BLaER1 treated with 17β-estradiol and CSF1 and Interleukin-3, amounts not matched to agents 10 nM and 100 nM (cell line): ENCODE measurements around the gene ZNF594.
"Not testable (repeated sequence)": the region's sequence is repeated elsewhere in the genome, so short reads cannot be mapped to it uniquely, and the experiment has no call there.

ENCODE experiments used
- H3K27ac ChIP-seq, 11 experiments: shearing (Covaris generic); formaldehyde crosslinking; 2 replicates each; pipeline ENCODE4 v1.8.1; 2022
- H3K27me3 ChIP-seq, 11 experiments: shearing (Covaris generic); formaldehyde crosslinking; 2 replicates each; pipeline ENCODE4 v1.8.1; 2022
- H3K36me3 ChIP-seq, 11 experiments: shearing (Covaris generic); formaldehyde crosslinking; 2 replicates each; pipeline ENCODE4 v1.8.1; 2022
- H3K4me1 ChIP-seq, 10 experiments: shearing (Covaris generic); formaldehyde crosslinking; 2 replicates each; pipeline ENCODE4 v1.8.1; 2022
- H3K4me2 ChIP-seq, 11 experiments: shearing (Covaris generic); formaldehyde crosslinking; 2 replicates each; pipeline ENCODE4 v1.8.1; 2022
- H3K4me3 ChIP-seq, 10 experiments: shearing (Covaris generic); formaldehyde crosslinking; 2 replicates each; pipeline ENCODE4 v1.8.1; 2022
- H3K9ac ChIP-seq, 11 experiments: shearing (Covaris generic); formaldehyde crosslinking; 2 replicates each; pipeline ENCODE4 v1.8.1; 2022
- H3K9me3 ChIP-seq, 11 experiments: shearing (Covaris generic); formaldehyde crosslinking; replicated peaks in 1 of 11; 2 replicates each; pipeline ENCODE4 v1.8.1; 2022
- H4K20me1 ChIP-seq, 11 experiments: shearing (Covaris generic); formaldehyde crosslinking; 2 replicates each; pipeline ENCODE4 v1.8.1; 2022
- Cebpa-rat ChIP-seq, 11 experiments: shearing (Covaris generic); IDR thresholded peaks; 2 replicates each; pipeline ENCODE4 v1.8.1; 2022

The ZNF594 gene

DNA sequence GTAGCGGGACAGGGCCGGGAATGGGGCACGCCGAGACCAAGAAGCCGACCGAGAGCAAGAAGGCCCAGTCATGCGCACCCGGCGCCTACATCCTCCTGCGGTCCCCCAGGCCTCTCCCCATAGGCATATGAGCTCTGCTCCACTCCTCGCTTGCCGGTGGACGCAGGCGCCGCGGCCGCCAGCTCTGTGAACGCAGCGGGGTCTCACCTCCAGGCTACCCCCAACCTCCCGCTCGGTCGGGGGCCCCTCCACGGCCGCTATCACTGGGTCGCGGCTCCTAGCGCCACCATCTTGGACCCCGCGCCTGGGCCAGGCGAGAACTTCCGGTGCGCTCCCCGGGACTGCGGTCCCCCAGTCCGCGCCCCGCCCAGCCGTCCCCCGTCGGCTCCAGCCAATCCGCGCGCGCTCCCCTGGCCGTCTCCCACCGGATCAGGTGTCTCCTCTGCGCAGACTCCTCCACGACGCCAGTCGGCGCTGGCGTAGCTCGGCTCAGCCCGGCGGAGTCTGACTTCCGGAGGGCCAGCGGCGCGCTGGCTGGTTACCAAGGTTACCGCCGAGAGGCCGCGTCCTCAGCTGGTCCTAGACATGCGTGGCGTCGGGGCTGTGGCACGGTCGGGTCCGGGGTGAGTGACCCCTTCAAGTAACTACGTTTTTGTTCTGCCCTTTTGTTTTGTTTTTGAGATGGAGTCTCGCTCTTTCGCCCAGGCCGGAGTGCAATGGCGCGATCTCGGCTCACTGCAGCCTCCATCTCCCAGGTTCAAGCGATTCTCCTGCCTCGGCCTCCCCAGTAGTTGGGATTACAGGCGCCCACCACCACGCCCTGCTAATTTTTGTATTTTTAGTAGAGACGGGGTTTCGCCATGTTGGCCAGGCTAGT is at the start of gene ZNF594:
Gene ZNF594, minus strand, starts transcription at position 328 of the 877 bp plus-strand sequence. CDS start 7,612 bp downstream, outside the sequence.
- H3K27me3 ChIP-seq = peaks cover 0 to 13% (median 10%) of the 10 kb centered on the region in 11 experiments; a peak in 10 of 22 replicates
- peaks cover 0 to 18% (median 9%) of the 10 kb centered on the region in 10 experiments; a peak in 15 of 20 replicates for H3K4me1 ChIP-seq
- no peak for TF ChIP-seq Cebpa-rat (IDR thresholded peaks at IDR 0.05)
- H3K9me3 ChIP-seq = peaks cover 52 to 59% (median 56%) of the 10 kb centered on the region in 11 experiments
- peak within 1 kb of the TSS; percentile 69 to 85 (median 73) for H3K4me3 ChIP-seq
- no peaks in the 10 kb centered on the region for H4K20me1 ChIP-seq
- H3K4me2 ChIP-seq = peak within 1 kb of the TSS; percentile 71 to 90 (median 81)
- H3K36me3 ChIP-seq = peaks cover 26 to 39% (median 35%) of the 10 kb centered on the region in 11 experiments
- peak within 1 kb of the TSS; percentile 81 to 93 (median 87) for H3K27ac ChIP-seq
- H3K9ac ChIP-seq = peak within 1 kb of the TSS; percentile 81 to 89 (median 85)

DNA sequence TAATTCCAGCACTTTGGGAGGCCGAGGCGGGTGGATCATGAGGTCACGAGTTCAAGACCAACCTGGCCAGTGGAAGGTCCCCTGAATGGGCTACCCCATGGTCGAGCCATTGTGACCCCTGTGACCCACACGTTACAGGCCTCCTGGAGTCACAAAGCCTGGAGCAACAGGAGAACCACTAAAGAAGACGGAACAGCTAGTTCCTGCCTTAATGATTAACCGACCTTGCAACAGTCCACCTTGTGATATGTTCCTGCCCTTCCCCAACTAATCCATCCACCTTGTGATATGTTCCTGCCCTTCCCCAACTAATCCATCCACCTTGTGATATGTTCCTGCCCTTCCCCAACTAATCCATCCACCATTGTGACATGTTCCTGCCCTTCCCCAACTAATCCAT is 48.1 kb upstream of the ZNF594 start:
- not testable (repeated sequence) for H3K27me3 ChIP-seq, H3K36me3 ChIP-seq, H3K9me3 ChIP-seq, H3K4me2 ChIP-seq, H4K20me1 ChIP-seq, H3K9ac ChIP-seq, H3K27ac ChIP-seq, H3K4me3 ChIP-seq
- H3K4me1 ChIP-seq = peaks cover 29 to 51% (median 44%) of the 10 kb centered on the region in 10 experiments

DNA sequence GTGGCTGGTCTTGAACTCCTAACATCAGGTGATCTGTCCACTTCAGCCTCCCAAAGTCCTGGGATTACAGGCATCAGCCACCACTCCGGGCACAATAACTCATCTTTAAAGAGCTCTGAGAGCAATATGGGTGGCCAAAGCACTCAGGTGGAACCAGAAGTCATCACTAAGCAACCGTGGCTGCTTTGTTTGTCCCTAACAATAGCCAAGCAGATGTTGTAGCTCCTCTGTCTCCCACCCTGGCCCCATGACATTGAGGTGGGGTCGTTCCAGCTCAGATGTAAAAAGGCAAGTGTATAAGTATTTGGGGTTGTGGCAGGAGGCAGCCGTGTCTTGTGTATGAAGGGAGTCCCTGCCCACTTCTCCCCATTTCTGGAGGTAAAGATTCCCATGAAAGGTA is 46.7 kb upstream of the ZNF594 start:
- H4K20me1 ChIP-seq = no peaks in the 10 kb centered on the region
- H3K36me3 ChIP-seq = no peaks in the 10 kb centered on the region
- peaks cover 44 to 65% (median 54%) of the 10 kb centered on the region in 10 experiments for H3K4me1 ChIP-seq
- peaks cover 0 to 9% (median 0%) of the 10 kb centered on the region in 11 experiments; a peak in 2 of 22 replicates for H3K9me3 ChIP-seq
- H3K27ac ChIP-seq = no peak overlapping the region
- H3K4me3 ChIP-seq = no peak overlapping the region
- no peak for TF ChIP-seq Cebpa-rat (IDR thresholded peaks at IDR 0.05)
- H3K9ac ChIP-seq = no peak overlapping the region
- no peaks in the 10 kb centered on the region for H3K27me3 ChIP-seq
- peak overlapping the region in 3 of 11 experiments; percentile 10 to 26 (median 18); a peak in 1 of 22 replicates for H3K4me2 ChIP-seq

DNA sequence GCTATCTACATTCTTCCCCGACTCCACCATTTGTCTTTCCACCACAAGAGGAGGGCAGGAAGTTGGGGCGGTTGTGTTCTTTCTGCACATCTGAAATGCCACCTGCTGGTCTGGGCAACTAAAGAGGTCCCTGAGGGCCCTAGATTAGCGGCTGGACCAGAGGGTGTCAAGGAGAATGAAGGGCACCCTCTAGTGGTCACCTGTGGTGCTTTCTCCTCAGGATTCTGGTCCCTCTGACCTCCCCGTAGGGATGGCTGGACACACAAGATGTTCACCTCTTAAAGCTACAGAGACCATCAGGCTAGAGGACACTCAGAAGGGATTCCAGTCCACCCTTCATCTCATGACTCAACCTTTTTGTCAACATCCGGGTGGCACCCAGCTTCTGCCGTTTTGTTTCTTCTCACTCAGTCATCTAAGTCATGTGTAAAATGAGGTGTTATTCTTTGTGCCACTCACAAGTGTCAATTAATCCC is 45.9 kb upstream of the ZNF594 start:
- Histone ChIP-seq H3K4me3 (no peak overlapping the region), H3K27me3 (no peaks in the 10 kb centered on the region), H3K36me3 (no peaks in the 10 kb centered on the region), H3K4me1 (peaks cover 43 to 64% (median 54%) of the 10 kb centered on the region in 10 experiments), H4K20me1 (no peaks in the 10 kb centered on the region; a peak in 1 of 22 replicates), H3K27ac (peak overlapping the region in 1 of 11 experiments; percentile 12; a peak in 2 of 22 replicates), H3K9ac (no peak overlapping the region), H3K9me3 (peaks cover 0 to 9% (median 0%) of the 10 kb centered on the region in 11 experiments; a peak in 2 of 22 replicates), H3K4me2 (peak overlapping the region; percentile 10 to 65 (median 45))
- TF ChIP-seq Cebpa-rat (IDR thresholded peaks at IDR 0.05) = no peak

DNA sequence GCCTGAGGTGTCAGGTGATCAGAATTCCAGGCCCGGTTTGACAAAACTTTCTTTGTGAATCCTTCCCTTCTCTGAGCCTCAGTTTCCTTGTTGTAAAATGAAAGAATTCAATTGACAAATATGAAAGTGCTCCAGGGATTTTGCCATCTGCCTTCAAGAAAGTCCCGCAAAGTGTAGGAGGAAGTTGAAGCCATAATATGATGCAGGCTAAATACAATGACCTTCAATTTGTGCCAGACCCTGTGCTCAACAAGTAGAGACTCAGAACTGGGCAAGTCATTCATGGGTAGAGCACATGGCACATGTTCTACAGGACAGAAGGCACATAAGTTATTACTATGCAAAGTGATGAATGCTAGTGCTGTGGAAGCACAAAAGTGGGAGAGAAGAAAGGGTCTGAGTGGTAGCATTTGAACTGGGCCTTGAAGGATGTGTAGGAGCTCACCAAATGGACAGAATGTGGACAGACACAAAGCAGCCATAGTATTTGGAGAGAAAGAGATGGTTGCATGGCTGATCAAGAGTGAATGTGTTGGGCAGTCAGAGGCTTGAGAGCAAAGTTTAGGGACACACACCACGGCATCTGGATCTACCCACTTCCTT is 45.4 kb upstream of the ZNF594 start:
- H3K9me3 ChIP-seq = peaks cover 0 to 9% (median 0%) of the 10 kb centered on the region in 11 experiments; a peak in 2 of 22 replicates
- no peaks in the 10 kb centered on the region for H3K36me3 ChIP-seq
- H3K9ac ChIP-seq = no peak overlapping the region
- no peaks in the 10 kb centered on the region for H3K27me3 ChIP-seq
- no peak for TF ChIP-seq Cebpa-rat (IDR thresholded peaks at IDR 0.05)
- no peak overlapping the region for H3K4me3 ChIP-seq
- H3K27ac ChIP-seq = peak overlapping the region in 2 of 11 experiments; percentile 12 to 15; a peak in 4 of 22 replicates
- H3K4me2 ChIP-seq = peak overlapping the region; percentile 10 to 65 (median 45)
- H3K4me1 ChIP-seq = peaks cover 37 to 64% (median 56%) of the 10 kb centered on the region in 10 experiments
- H4K20me1 ChIP-seq = no peaks in the 10 kb centered on the region; a peak in 1 of 22 replicates

DNA sequence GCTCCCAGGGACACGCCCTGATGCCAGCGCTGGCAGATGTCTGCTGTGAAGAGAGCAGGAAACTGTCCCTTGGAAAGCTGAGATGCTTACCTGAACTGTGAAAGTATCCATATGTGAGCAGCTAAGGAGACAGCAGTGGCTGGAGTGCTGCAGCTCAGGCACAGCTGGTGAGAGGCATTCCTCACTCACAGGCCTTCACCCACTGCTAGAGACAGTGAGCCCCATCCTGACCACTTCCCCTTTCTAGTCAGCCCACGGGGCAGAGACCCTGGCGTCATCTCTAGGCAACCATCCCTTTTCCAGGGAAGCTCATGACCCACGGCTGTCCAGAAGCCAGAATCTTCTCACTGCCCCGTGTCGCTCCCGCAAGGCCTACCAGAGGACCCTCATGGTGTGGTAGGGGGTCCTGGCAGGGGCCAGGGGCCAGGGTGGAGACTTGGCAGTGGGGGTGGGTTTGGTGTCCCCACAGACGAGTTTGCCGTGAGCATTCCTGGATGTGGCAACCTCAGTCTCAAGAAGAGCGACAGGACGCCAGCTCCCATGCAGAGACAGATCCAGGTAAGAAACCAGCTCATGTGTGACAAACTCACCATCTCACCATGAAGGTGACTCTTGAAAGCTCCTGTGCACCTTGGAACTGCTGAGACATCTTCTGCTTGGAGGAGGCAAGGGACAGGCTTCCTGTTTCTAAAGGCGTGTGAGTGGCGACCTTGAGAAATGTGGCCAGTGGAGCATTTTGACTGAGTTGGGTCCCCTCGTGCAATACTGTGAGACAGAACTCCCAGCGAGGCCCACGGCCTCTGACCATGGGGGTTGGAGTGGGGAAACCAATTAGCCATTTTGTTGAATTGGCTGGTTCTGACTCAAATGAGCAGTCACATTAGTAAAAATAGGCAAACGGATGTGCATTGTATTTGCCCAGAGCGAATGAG is 43.2 kb upstream of the ZNF594 start, which contains the start of gene SCIMP:
Gene SCIMP, minus strand, starts transcription at position 216 of the 932 bp plus-strand sequence. Its CDS starts 105 bp downstream, at position 111.
- Histone ChIP-seq H3K27ac (peak within 1 kb of the TSS in 8 of 11 experiments; percentile 28 to 82 (median 57); a peak in 14 of 22 replicates), H3K4me1 (peaks cover 33 to 83% (median 60%) of the 10 kb centered on the region in 10 experiments), H3K27me3 (no peaks in the 10 kb centered on the region), H4K20me1 (no peaks in the 10 kb centered on the region; a peak in 1 of 22 replicates), H3K9me3 (peaks cover 0 to 9% (median 0%) of the 10 kb centered on the region in 11 experiments; a peak in 3 of 22 replicates), H3K36me3 (no peaks in the 10 kb centered on the region; a peak in 1 of 22 replicates), H3K4me2 (peak within 1 kb of the TSS; percentile 30 to 93 (median 69); a peak in 21 of 22 replicates), H3K9ac (peak within 1 kb of the TSS in 7 of 11 experiments; percentile 6 to 62 (median 47); a peak in 10 of 22 replicates), H3K4me3 (peak within 1 kb of the TSS in 5 of 10 experiments; percentile 35 to 59 (median 47); a peak in 10 of 20 replicates)
- TF ChIP-seq Cebpa-rat (IDR thresholded peaks at IDR 0.05) = no peak

DNA sequence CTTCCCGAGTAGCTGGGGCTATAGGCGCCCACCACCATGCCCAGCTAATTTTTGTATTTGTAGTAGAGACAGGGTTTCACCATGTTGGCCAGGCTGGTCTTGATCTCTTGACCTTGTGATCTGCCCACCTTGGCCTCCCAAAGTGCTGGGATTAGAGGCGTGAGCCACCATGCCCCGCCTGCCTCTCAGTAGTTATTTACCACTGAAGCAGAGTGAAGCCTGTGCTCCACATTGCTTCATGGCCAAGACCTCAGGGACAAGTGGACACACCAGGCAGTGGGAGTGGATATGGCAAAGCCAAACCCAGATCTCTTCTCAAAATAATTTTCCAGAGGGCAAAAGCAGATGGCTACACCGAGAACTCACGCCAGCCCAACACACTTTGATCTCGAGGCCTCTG is 41.8 kb upstream of the ZNF594 start:
- not testable (repeated sequence) for H3K27me3 ChIP-seq, H3K36me3 ChIP-seq, H4K20me1 ChIP-seq, H3K9me3 ChIP-seq
- Histone ChIP-seq H3K4me3 (peak overlapping the region in 4 of 10 experiments; percentile 7 to 53 (median 40); a peak in 5 of 20 replicates), H3K4me2 (peak overlapping the region in 7 of 11 experiments; percentile 63 to 93 (median 90); a peak in 12 of 22 replicates), H3K9ac (peak overlapping the region in 2 of 11 experiments; percentile 23 to 60; a peak in 1 of 22 replicates), H3K4me1 (peaks cover 31 to 97% (median 67%) of the 10 kb centered on the region in 10 experiments), H3K27ac (peak overlapping the region in 5 of 11 experiments; percentile 54 to 82 (median 67); a peak in 10 of 22 replicates)
